GM19193 (cell line): Measurements from ENCODE around the gene NPFFR2.

Experiments
- POLR2A ChIP-seq: IDR thresholded peaks from 4 replicates; pipeline ENCODE4 v1.6.1; 2011; ENCODE audit not compliant: insufficient read depth, insufficient read length; ENCODE audit errors: extremely low read depth

The NPFFR2 gene

GRCh38 chr4:72031868-72032608 is at the start of gene NPFFR2:
TSS of gene NPFFR2 (plus strand) at chr4:72032000. CDS start at chr4:72128592, 96,592 bp downstream.
- no peak for TF ChIP-seq POLR2A

- no peak for TF ChIP-seq POLR2A
Observed at GRCh38 chr4:71992571-71993312, 39.1 kb upstream of the NPFFR2 start.

GRCh38 chr4:71994559-71994958 is 37.2 kb upstream of the NPFFR2 start:
- no peak for TF ChIP-seq POLR2A

GRCh38 chr4:71995297-71995696 is 36.5 kb upstream of the NPFFR2 start:
- TF ChIP-seq POLR2A, result no peak

- no peak for TF ChIP-seq POLR2A
Observed at GRCh38 chr4:72006586-72006985, 25.2 kb upstream of the NPFFR2 start.

GRCh38 chr4:72011906-72012305 is 19.9 kb upstream of the NPFFR2 start:
- TF ChIP-seq POLR2A, result no peak

- TF ChIP-seq POLR2A, result no peak
Observed at GRCh38 chr4:72016011-72016410, 15.8 kb upstream of the NPFFR2 start.

- TF ChIP-seq POLR2A, result no peak
Observed at GRCh38 chr4:72019688-72020087, 12.1 kb upstream of the NPFFR2 start.

- TF ChIP-seq POLR2A, result no peak
Observed at GRCh38 chr4:72022553-72022952, 9.2 kb upstream of the NPFFR2 start.

GRCh38 chr4:72055566-72055965 is 23.8 kb downstream of the NPFFR2 start:
- no peak for TF ChIP-seq POLR2A

GRCh38 chr4:72063726-72064125 is 31.9 kb downstream of the NPFFR2 start:
- TF ChIP-seq POLR2A, result no peak

GRCh38 chr4:72067051-72067450 is 35.3 kb downstream of the NPFFR2 start:
- TF ChIP-seq POLR2A, result no peak

GRCh38 chr4:72073816-72074215 is 42.0 kb downstream of the NPFFR2 start:
- TF ChIP-seq POLR2A, result no peak

GRCh38 chr4:72076562-72076961 is 44.8 kb downstream of the NPFFR2 start:
- TF ChIP-seq POLR2A, result no peak

GRCh38 chr4:72077346-72077745 is 45.5 kb downstream of the NPFFR2 start:
- TF ChIP-seq POLR2A, result no peak

- no peak for TF ChIP-seq POLR2A
Observed at GRCh38 chr4:72084587-72085011, 52.8 kb downstream of the NPFFR2 start.
